ENCODE measurements around the gene TEX52.

GRCh38 chr12:2844786-2845185 lies 12.1 kb downstream of the TEX52 start:
- TF ChIP-seq CTCF (optimal IDR thresholded peaks at IDR 0.05 in 1 of 3, IDR thresholded peaks at IDR 0.05 in 1 of 3, conservative IDR thresholded peaks at IDR 0.05 in 1 of 3; ENCODE audit: extremely low read depth in 1 of 3, insufficient read depth in 2 of 3, low read length in 3 of 3), result no peak
- no peak for TF ChIP-seq EZH2 (IDR thresholded peaks at IDR 0.05; ENCODE audit: low read length)
